ENCODE data around the gene KEAP1.

DNA sequence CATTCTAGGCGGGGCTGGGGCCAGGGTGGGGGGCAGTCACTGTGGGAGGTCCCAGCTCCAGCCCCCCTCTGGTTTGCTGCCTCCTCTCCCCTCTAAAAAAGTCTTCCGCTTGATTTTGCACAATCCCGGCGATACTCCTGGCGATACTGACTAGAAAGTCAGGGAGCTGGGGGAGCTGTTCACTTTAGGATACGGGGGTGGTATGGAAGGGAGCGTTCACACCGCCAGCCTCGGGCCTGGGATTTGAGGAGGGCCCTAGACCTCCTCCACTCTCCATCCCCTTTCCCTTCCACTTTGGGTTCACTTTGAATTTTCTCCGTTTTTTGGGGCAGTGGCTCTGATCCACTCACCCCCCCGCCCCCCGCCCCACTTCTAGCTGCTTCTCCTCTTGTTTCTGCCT, 35.0 kb downstream of the KEAP1 start:
- TF ChIP-seq CTCF (IDR thresholded peaks at IDR 0.05) (no peak), POLR2A (IDR thresholded peaks at IDR 0.05) (no peak), POLR2AphosphoS5 (IDR thresholded peaks at IDR 0.05) (no peak), EP300 (IDR thresholded peaks at IDR 0.05) (no peak)

Data from suprapubic skin (tissue), 4 donors.